Astrocyte (in vitro differentiated cells and primary cell): Measurements from ENCODE around the gene DSE. TPM values are rescaled to one million over a fixed set of nuclear protein-coding genes. Genes with fewer than 3 reads are reported as not detected.

Source experiments
- DNase-seq: peaks from one replicate; pipeline ENCODE4 v3.0.0-alpha.2; 2010; ENCODE audit warnings: low read depth
- FAIRE-seq: peaks from 2 replicates; lab custom pipeline; 2011; peaks lifted over from hg19 to GRCh38; lab: Jason Lieb, UNC
- H2AFZ ChIP-seq: 2 replicates; pipeline ENCODE4 v1.6.0; 2012; ENCODE audit warnings: low read depth, low read length, inconsistent platforms
- H3K27ac ChIP-seq: 2 replicates; pipeline ENCODE4 v1.5.1; 2011; ENCODE audit warnings: low read depth, low read length, inconsistent platforms
- H3K27me3 ChIP-seq: 2 replicates; pipeline ENCODE4 v1.6.0; 2011; ENCODE audit warnings: low read length, inconsistent platforms; ENCODE audit not compliant: insufficient read depth
- H3K36me3 ChIP-seq: 2 replicates; pipeline ENCODE4 v1.5.1; 2011; ENCODE audit warnings: low read length, inconsistent platforms; ENCODE audit not compliant: insufficient read depth
- H3K4me1 ChIP-seq: 2 replicates; pipeline ENCODE4 v1.5.1; 2011; ENCODE audit warnings: low read length, inconsistent platforms; ENCODE audit not compliant: insufficient read depth
- H3K4me2 ChIP-seq: 2 replicates; pipeline ENCODE4 v1.6.0; 2012; ENCODE audit warnings: low read length, inconsistent platforms
- H3K4me3 ChIP-seq: 2 replicates; pipeline ENCODE4 v1.5.1; 2011; ENCODE audit warnings: low read depth, mild to moderate bottlenecking, low read length, inconsistent platforms; ENCODE audit not compliant: insufficient read depth
- H3K79me2 ChIP-seq: 2 replicates; pipeline ENCODE4 v1.6.0; 2012; ENCODE audit warnings: mild to moderate bottlenecking, low read length, inconsistent platforms; ENCODE audit not compliant: insufficient read depth
- H3K9ac ChIP-seq: 2 replicates; pipeline ENCODE4 v1.6.0; 2012; ENCODE audit warnings: mild to moderate bottlenecking, low read length, inconsistent platforms
- H3K9me3 ChIP-seq: 2 replicates; pipeline ENCODE4 v1.5.1; 2012; ENCODE audit warnings: low read depth, mild to moderate bottlenecking, low read length, inconsistent platforms; ENCODE audit not compliant: insufficient read depth
- H4K20me1 ChIP-seq: 2 replicates; pipeline ENCODE4 v1.6.0; 2012; ENCODE audit warnings: low read length, inconsistent platforms; ENCODE audit not compliant: insufficient read depth
- H3K27ac Mint-ChIP-seq: one replicate; pipeline ENCODE4 v1.8.0; 2021; ENCODE audit warnings: mild to moderate bottlenecking, mixed read lengths; ENCODE audit not compliant: unreplicated experiment
- H3K27me3 Mint-ChIP-seq: one replicate; pipeline ENCODE4 v1.8.0; 2021; ENCODE audit warnings: low read depth, mixed read lengths; ENCODE audit not compliant: unreplicated experiment
- H3K36me3 Mint-ChIP-seq: one replicate; pipeline ENCODE4 v1.8.0; 2021; ENCODE audit warnings: low read depth, mixed read lengths; ENCODE audit not compliant: unreplicated experiment
- H3K4me1 Mint-ChIP-seq: one replicate; pipeline ENCODE4 v1.8.0; 2021; ENCODE audit warnings: low read depth, mixed read lengths; ENCODE audit not compliant: unreplicated experiment
- H3K4me3 Mint-ChIP-seq: one replicate; pipeline ENCODE4 v1.8.0; 2021; ENCODE audit warnings: mild to moderate bottlenecking, moderate library complexity, mixed read lengths; ENCODE audit not compliant: unreplicated experiment
- H3K9me3 Mint-ChIP-seq: one replicate; pipeline ENCODE4 v1.8.0; 2021; ENCODE audit warnings: mild to moderate bottlenecking, mixed read lengths; ENCODE audit not compliant: unreplicated experiment
- EZH2 ChIP-seq: IDR thresholded peaks from 2 replicates; pipeline ENCODE4 v1.6.1; 2012; ENCODE audit warnings: mild to moderate bottlenecking, low read length, inconsistent platforms; ENCODE audit not compliant: insufficient read depth
- total RNA-seq: library from RNA; stranded (reverse); gene quantifications from 2 replicates; pipeline ENCODE4 v1.2.1, GENCODE V29; 2021
- TF ChIP-seq, protein P1 (sequence below): IDR thresholded peaks from 2 replicates; pipeline ENCODE4 v1.5.1; 2011; ENCODE audit warnings: low read depth, mild to moderate bottlenecking, inconsistent platforms, low read length, moderate library complexity; ENCODE audit not compliant: insufficient read depth

Gene DSE
- total RNA-seq, 1 donor from 2014 or later = 83.2 TPM

GRCh38 chr6:116376149-116376548, 5.4 kb downstream of the DSE start:
- Mint-ChIP-seq H3K4me1 (peaks cover 31% of the 10 kb centered on the region), H3K36me3 (peaks cover 9% of the 10 kb centered on the region), H3K4me3 (no peak overlapping the region), H3K27me3 (no peaks in the 10 kb centered on the region), H3K9me3 (no peaks in the 10 kb centered on the region), H3K27ac (no peak overlapping the region)
- H2AFZ ChIP-seq = no peak overlapping the region
- H3K9ac ChIP-seq = no peak overlapping the region
- H3K27me3 ChIP-seq = no peaks in the 10 kb centered on the region
- no peak overlapping the region for H3K4me2 ChIP-seq
- H3K4me1 ChIP-seq = peaks cover 5% of the 10 kb centered on the region
- FAIRE-seq (no peak), DNase-seq (no peak)
- peaks cover 69% of the 10 kb centered on the region for H4K20me1 ChIP-seq
- H3K36me3 ChIP-seq = no peaks in the 10 kb centered on the region
- no peak overlapping the region for H3K27ac ChIP-seq
- H3K4me3 ChIP-seq = no peak overlapping the region
- TF ChIP-seq EZH2 = no peak
- TF ChIP-seq, protein P1, sequence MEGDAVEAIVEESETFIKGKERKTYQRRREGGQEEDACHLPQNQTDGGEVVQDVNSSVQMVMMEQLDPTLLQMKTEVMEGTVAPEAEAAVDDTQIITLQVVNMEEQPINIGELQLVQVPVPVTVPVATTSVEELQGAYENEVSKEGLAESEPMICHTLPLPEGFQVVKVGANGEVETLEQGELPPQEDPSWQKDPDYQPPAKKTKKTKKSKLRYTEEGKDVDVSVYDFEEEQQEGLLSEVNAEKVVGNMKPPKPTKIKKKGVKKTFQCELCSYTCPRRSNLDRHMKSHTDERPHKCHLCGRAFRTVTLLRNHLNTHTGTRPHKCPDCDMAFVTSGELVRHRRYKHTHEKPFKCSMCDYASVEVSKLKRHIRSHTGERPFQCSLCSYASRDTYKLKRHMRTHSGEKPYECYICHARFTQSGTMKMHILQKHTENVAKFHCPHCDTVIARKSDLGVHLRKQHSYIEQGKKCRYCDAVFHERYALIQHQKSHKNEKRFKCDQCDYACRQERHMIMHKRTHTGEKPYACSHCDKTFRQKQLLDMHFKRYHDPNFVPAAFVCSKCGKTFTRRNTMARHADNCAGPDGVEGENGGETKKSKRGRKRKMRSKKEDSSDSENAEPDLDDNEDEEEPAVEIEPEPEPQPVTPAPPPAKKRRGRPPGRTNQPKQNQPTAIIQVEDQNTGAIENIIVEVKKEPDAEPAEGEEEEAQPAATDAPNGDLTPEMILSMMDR = no peak
- H3K9me3 ChIP-seq = no peaks in the 10 kb centered on the region
- peaks cover 90% of the 10 kb centered on the region for H3K79me2 ChIP-seq

- Mint-ChIP-seq H3K4me1 (peaks cover 41% of the 10 kb centered on the region), H3K4me3 (no peak overlapping the region), H3K27ac (no peak overlapping the region), H3K9me3 (no peaks in the 10 kb centered on the region), H3K27me3 (no peaks in the 10 kb centered on the region), H3K36me3 (peaks cover 12% of the 10 kb centered on the region)
- DNase-seq = no peak
- peaks cover 69% of the 10 kb centered on the region for H4K20me1 ChIP-seq
- TF ChIP-seq EZH2 = no peak
- TF ChIP-seq, protein P1 = no peak
- H2AFZ ChIP-seq = no peak overlapping the region
- no peak overlapping the region for H3K9ac ChIP-seq
- no peak overlapping the region for H3K27ac ChIP-seq
- H3K4me3 ChIP-seq = no peak overlapping the region
- peaks cover 2% of the 10 kb centered on the region for H3K4me1 ChIP-seq
- FAIRE-seq = no peak
- no peaks in the 10 kb centered on the region for H3K36me3 ChIP-seq
- H3K79me2 ChIP-seq = peaks cover 97% of the 10 kb centered on the region
- no peaks in the 10 kb centered on the region for H3K9me3 ChIP-seq
- H3K27me3 ChIP-seq = no peaks in the 10 kb centered on the region
- H3K4me2 ChIP-seq = no peak overlapping the region
These were observed 9.0 kb downstream of the DSE start for GRCh38 chr6:116379764-116380163.

GRCh38 chr6:116380346-116380745, 9.6 kb downstream of the DSE start:
- peaks cover 7% of the 10 kb centered on the region for H3K4me1 ChIP-seq
- H3K4me3 Mint-ChIP-seq = no peak overlapping the region
- no peaks in the 10 kb centered on the region for H3K27me3 ChIP-seq
- H3K4me3 ChIP-seq = no peak overlapping the region
- DNase-seq (no peak), FAIRE-seq (no peak)
- H3K36me3 Mint-ChIP-seq = peaks cover 12% of the 10 kb centered on the region
- peak overlapping the region; percentile 9 for H3K27ac Mint-ChIP-seq
- H3K9ac ChIP-seq = no peak overlapping the region
- H3K4me2 ChIP-seq = no peak overlapping the region
- H3K27me3 Mint-ChIP-seq = no peaks in the 10 kb centered on the region
- H3K9me3 Mint-ChIP-seq = no peaks in the 10 kb centered on the region
- no peak overlapping the region for H2AFZ ChIP-seq
- H3K9me3 ChIP-seq = no peaks in the 10 kb centered on the region
- TF ChIP-seq, protein P1 = no peak
- TF ChIP-seq EZH2 = no peak
- peaks cover 47% of the 10 kb centered on the region for H3K4me1 Mint-ChIP-seq
- peaks cover 72% of the 10 kb centered on the region for H4K20me1 ChIP-seq
- H3K27ac ChIP-seq = no peak overlapping the region
- H3K36me3 ChIP-seq = no peaks in the 10 kb centered on the region
- peaks cover 96% of the 10 kb centered on the region for H3K79me2 ChIP-seq
